WTC11 (cell line): ENCODE data around the gene NOP16.

Experiments used
- CTCF ChIP-seq: fragments of 200-600 bp; IDR thresholded peaks from 2 replicates; pipeline ENCODE4 v1.8.0; 2022; ENCODE audit warnings: antibody characterized with exemption
- E2F1 ChIP-seq: sonication (generic); formaldehyde crosslinking; IDR thresholded peaks from 2 replicates; pipeline ENCODE4 v1.8.0; 2022; ENCODE audit warnings: mild to moderate bottlenecking, missing genetic modification reagents
- E2F4 ChIP-seq: sonication (generic); formaldehyde crosslinking; IDR thresholded peaks from 2 replicates; pipeline ENCODE4 v1.8.1; 2022; ENCODE audit warnings: low read depth, mild to moderate bottlenecking, moderate library complexity, missing genetic modification reagents, borderline replicate concordance
- ESRRA ChIP-seq: sonication (generic); formaldehyde crosslinking; IDR thresholded peaks from 2 replicates; pipeline ENCODE4 v1.8.1; 2022; ENCODE audit warnings: mild to moderate bottlenecking, missing genetic modification reagents, borderline replicate concordance
- GABPB1 ChIP-seq: sonication (generic); formaldehyde crosslinking; IDR thresholded peaks from 2 replicates; pipeline ENCODE4 v1.8.1; 2023; ENCODE audit warnings: mild to moderate bottlenecking, missing genetic modification reagents
- HMGXB4 ChIP-seq: sonication (generic); formaldehyde crosslinking; IDR thresholded peaks from 2 replicates; pipeline ENCODE4 v1.8.1; 2023; ENCODE audit warnings: mild to moderate bottlenecking, moderate library complexity, missing genetic modification reagents
- JUN ChIP-seq: sonication (generic); formaldehyde crosslinking; IDR thresholded peaks from 2 replicates; pipeline ENCODE4 v1.8.0; 2023; ENCODE audit warnings: mild to moderate bottlenecking, missing genetic modification reagents
- NFATC4 ChIP-seq: fragments of 250-450 bp; sonication (Bioruptor Pico); IDR thresholded peaks from 2 replicates; pipeline ENCODE4 v1.9.0; 2021; ENCODE audit warnings: mild to moderate bottlenecking
- NFYB ChIP-seq: sonication (generic); formaldehyde crosslinking; conservative IDR thresholded peaks from 2 replicates; pipeline ENCODE4 v1.8.0; 2022; ENCODE audit warnings: low read depth, missing genetic modification reagents
- NR3C1 ChIP-seq: sonication (generic); formaldehyde crosslinking; conservative IDR thresholded peaks from 2 replicates; pipeline ENCODE4 v1.8.1; 2023; ENCODE audit warnings: low read depth, mild to moderate bottlenecking, missing genetic modification reagents
- SP1 ChIP-seq: sonication (generic); formaldehyde crosslinking; conservative IDR thresholded peaks from 2 replicates; pipeline ENCODE4 v1.8.1; 2022; ENCODE audit warnings: missing genetic modification reagents
- STAT6 ChIP-seq: sonication (generic); formaldehyde crosslinking; conservative IDR thresholded peaks from 2 replicates; pipeline ENCODE4 v1.8.1; 2023; ENCODE audit warnings: mild to moderate bottlenecking, low read depth, missing genetic modification reagents, moderate library complexity
- TF ChIP-seq, protein P1 (sequence below): sonication (generic); formaldehyde crosslinking; IDR thresholded peaks from 2 replicates; pipeline ENCODE4 v1.8.0; 2022; ENCODE audit warnings: mild to moderate bottlenecking, missing genetic modification reagents
- TF ChIP-seq, protein P2 (sequence below): sonication (generic); formaldehyde crosslinking; IDR thresholded peaks from 2 replicates; pipeline ENCODE4 v1.8.1; 2022; ENCODE audit warnings: missing genetic modification reagents, borderline replicate concordance

- TF ChIP-seq, protein P1, sequence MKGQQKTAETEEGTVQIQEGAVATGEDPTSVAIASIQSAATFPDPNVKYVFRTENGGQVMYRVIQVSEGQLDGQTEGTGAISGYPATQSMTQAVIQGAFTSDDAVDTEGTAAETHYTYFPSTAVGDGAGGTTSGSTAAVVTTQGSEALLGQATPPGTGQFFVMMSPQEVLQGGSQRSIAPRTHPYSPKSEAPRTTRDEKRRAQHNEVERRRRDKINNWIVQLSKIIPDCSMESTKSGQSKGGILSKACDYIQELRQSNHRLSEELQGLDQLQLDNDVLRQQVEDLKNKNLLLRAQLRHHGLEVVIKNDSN (CRISPR knock-in tag): no peak
- no peak for TF ChIP-seq HMGXB4 (CRISPR knock-in tag)
- TF ChIP-seq CTCF: no peak
- no peak for TF ChIP-seq NR3C1 (CRISPR knock-in tag)
- no peak for TF ChIP-seq SP1 (CRISPR knock-in tag)
- no peak for TF ChIP-seq NFYB (CRISPR knock-in tag)
- no peak for TF ChIP-seq JUN (CRISPR knock-in tag)
- TF ChIP-seq NFATC4 (CRISPR knock-in tag): no peak
- TF ChIP-seq ESRRA (CRISPR knock-in tag): no peak
- TF ChIP-seq STAT6 (CRISPR knock-in tag): no peak
- TF ChIP-seq E2F4 (CRISPR knock-in tag): no peak
- no peak for TF ChIP-seq GABPB1 (CRISPR knock-in tag)
- TF ChIP-seq, protein P2, sequence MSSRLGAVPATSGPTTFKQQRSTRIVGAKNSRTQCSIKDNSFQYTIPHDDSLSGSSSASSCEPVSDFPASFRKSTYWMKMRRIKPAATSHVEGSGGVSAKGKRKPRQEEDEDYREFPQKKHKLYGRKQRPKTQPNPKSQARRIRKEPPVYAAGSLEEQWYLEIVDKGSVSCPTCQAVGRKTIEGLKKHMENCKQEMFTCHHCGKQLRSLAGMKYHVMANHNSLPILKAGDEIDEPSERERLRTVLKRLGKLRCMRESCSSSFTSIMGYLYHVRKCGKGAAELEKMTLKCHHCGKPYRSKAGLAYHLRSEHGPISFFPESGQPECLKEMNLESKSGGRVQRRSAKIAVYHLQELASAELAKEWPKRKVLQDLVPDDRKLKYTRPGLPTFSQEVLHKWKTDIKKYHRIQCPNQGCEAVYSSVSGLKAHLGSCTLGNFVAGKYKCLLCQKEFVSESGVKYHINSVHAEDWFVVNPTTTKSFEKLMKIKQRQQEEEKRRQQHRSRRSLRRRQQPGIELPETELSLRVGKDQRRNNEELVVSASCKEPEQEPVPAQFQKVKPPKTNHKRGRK (CRISPR knock-in tag): no peak
- no peak for TF ChIP-seq E2F1 (CRISPR knock-in tag)
Measured at GRCh38 chr5:176362233-176362490, 26.2 kb downstream of the NOP16 start.
